AG04450 (cell line): ENCODE data around the gene OSBPL10. TPM values are rescaled to one million over a fixed set of nuclear protein-coding genes. Genes with fewer than 3 reads are reported as not detected.

Experiments used
- CTCF ChIA-PET: fragments of 300-600, 350-600 bp; formaldehyde crosslinking; extraction: SDS; loops from one replicate; lab custom pipeline; 2022; ENCODE audit warnings: antibody characterized with exemption, inconsistent platforms; lab: Charles Lee
- POLR2A ChIA-PET: fragments of 350-600 bp; formaldehyde crosslinking; extraction: SDS; loops from one replicate; lab custom pipeline; 2021; ENCODE audit warnings: antibody characterized with exemption, inconsistent platforms; lab: Yijun Ruan, JAX
- DNase-seq: peaks from one replicate; pipeline ENCODE4 v3.0.0-alpha.2; 2011; ENCODE audit warnings: low read depth, low spot score
- H3K27ac ChIP-seq: one replicate; pipeline ENCODE4 v1.5.1; 2012; ENCODE audit warnings: low read depth, low read length, control low read depth
- H3K27me3 ChIP-seq: one replicate; pipeline ENCODE4 v1.6.0; 2012; ENCODE audit warnings: low read length; ENCODE audit not compliant: control insufficient read depth, insufficient read depth
- H3K4me3 ChIP-seq: 2 replicates; pipeline ENCODE4 v1.5.1; 2011; ENCODE audit warnings: mild to moderate bottlenecking, low read depth, low read length, control low read depth
- H3K9me3 ChIP-seq: 2 replicates; pipeline ENCODE4 v1.5.1; 2012; ENCODE audit warnings: low read length; ENCODE audit not compliant: control insufficient read depth, insufficient read depth
- CTCF ChIP-seq: IDR thresholded peaks from 2 replicates; pipeline ENCODE4 v1.5.1; 2011; ENCODE audit warnings: low read depth, low read length, control low read depth, inconsistent platforms
- polyA plus RNA-seq: library from polyadenylated mRNA; depleted of rRNA; stranded (reverse); fragments of >200 nt; gene quantifications from 2 replicates; pipeline ENCODE4 v1.2.3, GENCODE V29; 2011

The OSBPL10 gene
- polyA plus RNA-seq, 1 experiment, result 13.2 TPM

- Histone ChIP-seq H3K9me3 (no peaks in the 10 kb centered on the region), H3K4me3 (no peak overlapping the region), H3K27me3 (no peaks in the 10 kb centered on the region), H3K27ac (no peak overlapping the region)
- TF ChIP-seq CTCF, result no peak
- ChIA-PET POLR2A (no interaction called here), CTCF (interaction anchor here (1.4 kb wide), 1 partner anchor 132 kb away, joined by 7 read pairs; no protein-coding TSS in a partner anchor)
- DNase-seq, result no peak
Measured at GRCh38 chr3:31636694-31637442, 344.2 kb downstream of the OSBPL10 start.

GRCh38 chr3:31636049-31636448 is 345.0 kb downstream of the OSBPL10 start:
- CTCF ChIA-PET, result interaction anchor here (0.6 to 1.4 kb wide), 3 partner anchors 62 to 539 kb away, joined by 3 to 7 read pairs (median 4); no protein-coding TSS in a partner anchor
- POLR2A ChIA-PET, result interaction anchor here (0.6 kb wide), 1 partner anchor 467 kb away, joined by 4 read pairs; no protein-coding TSS in a partner anchor
- H3K4me3 ChIP-seq, result no peak overlapping the region
- no peaks in the 10 kb centered on the region for H3K9me3 ChIP-seq
- DNase-seq, result no peak
- TF ChIP-seq CTCF, result no peak
- no peaks in the 10 kb centered on the region for H3K27me3 ChIP-seq
- H3K27ac ChIP-seq, result no peak overlapping the region

DNA sequence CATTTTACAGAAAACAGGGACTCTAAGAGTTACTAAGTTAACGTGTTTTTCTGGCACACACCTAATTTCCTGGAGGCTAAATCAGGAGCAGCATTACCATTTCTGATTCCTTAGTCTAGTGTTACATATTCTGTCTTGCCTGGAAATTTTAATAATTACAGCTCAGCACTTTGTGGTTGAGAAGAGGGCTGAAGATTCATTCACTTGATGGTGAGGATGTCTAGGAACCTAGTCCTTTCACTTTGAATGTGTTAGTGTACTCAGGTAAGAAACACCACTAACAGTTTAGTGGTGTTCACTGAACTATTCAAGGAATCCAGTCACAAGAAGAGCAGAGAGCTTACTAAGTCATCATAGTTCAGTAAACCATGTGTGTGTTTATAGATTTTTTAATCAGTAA is 345.5 kb downstream of the OSBPL10 start:
- ChIA-PET CTCF (interaction anchor here (0.5 to 1.4 kb wide), 4 partner anchors 62 to 540 kb away, joined by 3 to 7 read pairs (median 4); no protein-coding TSS in a partner anchor), POLR2A (interaction anchor here (0.6 kb wide), 1 partner anchor 467 kb away, joined by 4 read pairs; no protein-coding TSS in a partner anchor)
- no peak overlapping the region for H3K4me3 ChIP-seq
- DNase-seq, result no peak
- no peaks in the 10 kb centered on the region for H3K27me3 ChIP-seq
- no peak overlapping the region for H3K27ac ChIP-seq
- no peak for TF ChIP-seq CTCF
- no peaks in the 10 kb centered on the region for H3K9me3 ChIP-seq

DNA sequence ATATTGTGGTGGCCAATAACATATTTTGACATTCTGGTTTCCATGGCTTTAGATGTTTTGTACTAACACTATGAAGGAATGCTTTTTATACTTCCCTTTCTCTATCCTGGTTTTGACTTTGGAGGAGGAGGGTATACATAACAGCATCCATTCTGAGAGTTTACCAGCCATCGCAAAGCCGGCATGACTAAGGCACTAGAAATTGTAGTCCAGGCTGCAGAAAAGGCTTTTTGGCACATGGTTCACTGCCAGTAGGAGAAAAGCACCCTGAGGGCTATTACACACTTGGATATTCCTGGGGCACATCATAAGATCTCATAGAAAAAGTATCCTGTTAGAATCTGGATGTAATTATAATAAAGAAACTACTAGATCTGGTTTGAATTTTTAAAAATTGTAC is 346.6 kb downstream of the OSBPL10 start:
- no peak overlapping the region for H3K4me3 ChIP-seq
- no peak overlapping the region for H3K27ac ChIP-seq
- ChIA-PET CTCF (no interaction called here), POLR2A (no interaction called here)
- no peak for DNase-seq
- TF ChIP-seq CTCF, result no peak
- H3K27me3 ChIP-seq, result no peaks in the 10 kb centered on the region
- no peaks in the 10 kb centered on the region for H3K9me3 ChIP-seq

DNA sequence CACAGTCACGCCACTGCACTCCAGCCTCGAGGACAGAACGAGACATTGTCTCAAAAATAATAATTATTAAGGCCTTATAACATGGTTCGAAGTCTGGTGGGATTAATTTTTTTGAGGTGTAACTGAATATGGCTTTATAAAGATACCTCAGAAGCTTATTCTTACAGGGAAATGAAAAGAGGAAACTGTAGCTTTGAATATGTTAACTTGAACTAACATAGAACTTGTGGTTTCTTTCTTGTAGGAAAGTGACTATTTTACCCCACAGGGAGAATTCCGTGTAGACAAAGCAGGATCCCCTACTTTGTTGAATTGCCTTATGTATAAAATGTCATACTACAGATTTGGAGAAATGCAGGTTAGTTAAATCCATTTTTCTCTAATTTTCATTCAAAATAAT is 352.0 kb downstream of the OSBPL10 start:
- CTCF ChIA-PET, result no interaction called here
- no peaks in the 10 kb centered on the region for H3K9me3 ChIP-seq
- no peak overlapping the region for H3K4me3 ChIP-seq
- POLR2A ChIA-PET, result no interaction called here
- no peak overlapping the region for H3K27ac ChIP-seq
- no peak for TF ChIP-seq CTCF
- H3K27me3 ChIP-seq, result no peaks in the 10 kb centered on the region
- DNase-seq, result no peak
